ENCODE results near the gene ZFR2. TPM values are rescaled to one million over a fixed set of nuclear protein-coding genes. Genes with fewer than 3 reads are reported as not detected.

The ZFR2 gene
- total RNA-seq: not detected in 2 replicates

GRCh38 chr19:3868770-3869456 is at the start of gene ZFR2:
TSS of gene ZFR2 (minus strand) at chr19:3869038. CDS start at chr19:3869017, 21 bp downstream.

GRCh38 chr19:3880471-3881271 is 11.8 kb upstream of the ZFR2 start, which contains the start of gene ATCAY:
TSS of gene ATCAY (plus strand) at chr19:3880685. CDS start at chr19:3885768, 5,083 bp downstream.

GRCh38 chr19:3785938-3786824 is 82.7 kb downstream of the ZFR2 start, which contains the start of gene MATK:
TSS of gene MATK (minus strand) at chr19:3786381. CDS start at chr19:3785135, 1,246 bp downstream.

GRCh38 chr19:3771906-3772455 is 96.9 kb downstream of the ZFR2 start, which contains the start of gene RAX2:
TSS of gene RAX2 (minus strand) at chr19:3772228. CDS start at chr19:3771742, 486 bp downstream.

GRCh38 chr19:3762501-3763459 is 106.1 kb downstream of the ZFR2 start, which contains the start of gene MRPL54:
TSS of gene MRPL54 (plus strand) at chr19:3762682. CDS start at chr19:3762701, 19 bp downstream.

GRCh38 chr19:3761382-3762129 is 107.3 kb downstream of the ZFR2 start, which contains the start of gene APBA3:
TSS of gene APBA3 (minus strand) at chr19:3761692. CDS start at chr19:3760264, 1,428 bp downstream.

Other genes starting within 250 kb of the ZFR2 start
- 29.5 and 41.6 TPM in 2 replicates for gene CACTIN, start 242.2 kb downstream of the ZFR2 start, total RNA-seq
- 18.9 and 81.9 TPM in 2 replicates for gene PIP5K1C, start 168.6 kb downstream of the ZFR2 start, total RNA-seq
- 0.06 TPM in 1 of 2 replicates, not detected in the other for gene TJP3, start 160.7 kb downstream of the ZFR2 start, total RNA-seq
- 17.8 and 25.0 TPM in 2 replicates for gene APBA3, start 107.3 kb downstream of the ZFR2 start, total RNA-seq
- 36.8 and 68.5 TPM in 2 replicates for gene MRPL54, start 106.4 kb downstream of the ZFR2 start, total RNA-seq
- not detected in 2 replicates for gene RAX2, start 96.8 kb downstream of the ZFR2 start, total RNA-seq
- 0.50 TPM in 1 of 2 replicates, not detected in the other for gene MATK, start 82.7 kb downstream of the ZFR2 start, total RNA-seq
- not detected in 2 replicates for gene ATCAY, start 11.6 kb upstream of the ZFR2 start, total RNA-seq
- gene NMRK2, start 64.0 kb upstream of the ZFR2 start, total RNA-seq: not detected in 2 replicates
- 158 and 304 TPM in 2 replicates for gene DAPK3, start 102.1 kb upstream of the ZFR2 start, total RNA-seq
- gene EEF2, start 116.4 kb upstream of the ZFR2 start, total RNA-seq: 2,070 and 2,682 TPM in 2 replicates
- 26.7 and 26.9 TPM in 2 replicates for gene PIAS4, start 138.7 kb upstream of the ZFR2 start, total RNA-seq
- 8.4 and 18.3 TPM in 2 replicates for gene ZBTB7A, start 197.9 kb upstream of the ZFR2 start, total RNA-seq

Measured in bladder microvascular endothelial cell (primary cell).